HG03095 (cell line): ENCODE measurements around the gene GLG1.
A peak's percentile ranks its signal among the peaks of the same experiment; 100 is the strongest.
"Not testable (repeated sequence)": the region's sequence is repeated elsewhere in the genome, so short reads cannot be mapped to it uniquely, and the experiment has no call there.

Experiments used
- ATAC-seq: cut with Tn5 transposase; IDR thresholded peaks from one replicate; pipeline ENCODE4 v1.9.1; 2021; ENCODE audit warnings: moderate library complexity; ENCODE audit not compliant: unreplicated experiment

The GLG1 gene

GRCh38 chr16:74606521-74607309, at the start of gene GLG1:
GLG1 (minus strand) TSS chr16:74607114; CDS start chr16:74607094, 20 bp downstream.
- peak; percentile 94 for ATAC-seq

DNA sequence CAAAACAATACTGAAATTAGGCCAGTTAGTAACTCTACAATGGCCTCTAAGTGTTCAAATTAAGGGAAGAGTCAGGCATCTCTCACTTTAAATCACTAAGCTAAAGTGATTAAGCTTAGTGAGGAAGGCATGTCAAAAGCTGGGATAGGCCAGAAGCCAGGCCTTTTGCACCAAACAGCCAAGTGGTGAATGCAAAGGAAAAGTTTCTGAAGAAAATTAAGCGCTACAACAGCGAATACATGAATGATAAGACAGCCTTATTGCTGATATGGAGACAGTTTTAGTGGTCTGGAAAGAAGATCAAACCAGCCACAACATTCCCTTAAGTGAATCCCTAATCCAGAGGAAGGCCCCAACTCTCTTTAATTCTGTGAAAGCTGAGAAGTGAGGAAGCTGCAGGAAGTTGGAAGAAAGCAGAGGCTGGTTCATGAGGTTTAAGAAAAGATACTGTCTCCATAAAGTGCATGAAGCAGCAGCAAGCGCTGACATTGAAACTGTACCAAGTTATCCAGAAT, 47.7 kb upstream of the GLG1 start:
- no peak for ATAC-seq

DNA sequence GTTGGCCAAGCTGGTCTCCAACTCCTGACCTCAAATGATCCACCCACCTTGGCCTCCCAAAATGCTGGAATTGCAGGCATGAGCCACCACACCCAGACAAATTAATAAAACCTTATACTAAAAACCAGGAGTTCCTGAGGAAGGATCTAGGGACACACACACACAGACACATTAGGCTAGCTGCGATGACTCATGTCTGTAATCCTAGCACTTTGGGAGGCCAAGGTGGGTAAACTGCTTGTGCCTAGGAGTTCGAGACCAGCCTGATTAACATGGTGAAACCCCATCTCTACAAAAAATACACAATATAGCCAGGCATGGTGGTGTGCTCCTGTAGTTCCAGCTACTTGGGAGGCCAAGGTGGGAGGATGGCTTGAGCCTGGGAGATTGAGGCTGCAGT, 46.0 kb upstream of the GLG1 start:
- ATAC-seq = not testable (repeated sequence)

DNA sequence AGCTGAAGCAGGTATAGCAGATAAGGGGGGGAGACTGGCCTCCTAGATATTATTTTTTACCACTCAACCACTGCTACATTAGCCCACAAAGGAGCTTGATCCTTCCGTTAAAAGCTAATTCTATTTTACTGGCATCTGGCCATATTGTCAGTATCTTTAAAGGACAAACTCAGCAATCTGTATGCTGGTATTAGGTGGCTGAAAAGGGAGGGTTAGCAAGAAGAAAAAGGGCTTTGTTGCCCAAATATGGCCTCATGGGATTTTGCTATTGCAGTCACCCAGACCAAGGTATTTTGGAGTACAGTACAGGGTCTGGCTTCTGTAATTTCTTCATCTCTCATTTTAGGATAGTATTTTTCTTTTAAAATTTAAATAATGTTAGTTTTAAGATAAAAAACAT, 45.3 kb upstream of the GLG1 start:
- ATAC-seq = no peak

DNA sequence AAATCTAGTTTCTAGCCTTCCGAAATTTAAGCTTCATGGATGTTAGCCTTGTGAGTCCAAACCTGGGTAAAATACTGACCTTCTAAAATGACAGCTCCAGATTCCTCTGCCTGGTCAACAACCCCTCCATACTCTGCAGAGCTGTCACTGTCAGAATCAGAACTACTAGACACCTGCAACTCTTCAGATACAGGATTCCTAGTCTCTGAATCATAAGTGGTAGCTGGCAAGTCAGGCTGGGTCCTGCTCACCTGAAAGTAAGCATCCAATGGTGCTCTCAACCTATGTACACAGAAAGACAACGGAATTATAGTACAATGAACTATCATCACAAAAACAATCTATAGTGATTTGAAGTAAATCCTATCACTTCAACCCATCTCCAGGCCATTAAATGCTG, 44.9 kb upstream of the GLG1 start:
- no peak for ATAC-seq

- ATAC-seq = no peak
These were observed 44.2 kb upstream of the GLG1 start for GRCh38 chr16:74650966-74651567.

DNA sequence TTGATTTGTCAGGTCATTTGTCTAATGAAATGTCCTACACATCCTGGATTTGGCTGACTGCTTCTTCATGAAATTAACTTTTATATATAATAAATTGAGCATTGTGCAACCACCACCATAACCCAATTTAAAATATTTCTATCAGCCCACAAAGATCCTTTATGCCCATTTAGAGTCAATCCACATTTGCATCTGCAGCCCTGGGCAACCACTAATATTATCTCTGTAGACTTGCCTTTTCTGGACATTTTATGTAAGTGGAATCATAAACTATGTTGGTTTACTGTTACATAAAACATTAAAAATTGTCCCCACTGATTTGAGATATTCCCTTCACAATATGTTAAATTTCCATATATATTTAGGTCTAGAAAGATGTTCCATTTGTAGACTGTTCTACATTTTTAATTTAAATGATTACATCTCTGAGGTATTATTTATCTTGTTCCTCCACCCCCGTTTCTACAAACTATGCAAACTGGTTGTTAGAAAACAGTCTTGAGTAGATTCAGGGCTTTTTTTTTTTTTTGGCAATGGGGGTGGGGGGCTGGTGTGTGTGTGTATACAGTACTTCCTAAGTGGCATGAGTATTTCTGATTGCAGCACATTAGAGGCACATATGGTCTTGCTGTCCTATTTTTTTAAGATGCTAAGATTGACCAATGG, 43.1 kb upstream of the GLG1 start:
- ATAC-seq = no peak

DNA sequence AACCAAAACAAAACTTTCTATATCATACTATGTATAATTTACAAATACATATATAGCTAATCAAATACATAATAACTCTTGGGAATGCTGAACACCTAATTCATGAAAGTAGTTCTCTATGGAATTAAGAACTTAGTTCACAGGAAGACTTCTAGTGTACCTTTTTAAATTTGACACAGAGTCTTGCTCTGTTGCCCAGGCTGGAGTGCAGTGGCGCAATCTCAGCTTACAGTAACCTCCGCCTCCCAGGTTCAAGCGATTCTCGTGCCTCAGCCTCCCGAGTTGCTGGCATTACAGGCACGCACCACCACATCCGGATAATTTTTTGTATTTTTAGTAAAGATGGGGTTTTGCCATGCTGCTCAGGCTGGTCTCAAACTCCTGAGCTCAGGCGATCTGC, 35.1 kb upstream of the GLG1 start:
- no peak for ATAC-seq

- no peak for ATAC-seq
These were observed 31.0 kb upstream of the GLG1 start for GRCh38 chr16:74637742-74638453.

- ATAC-seq = no peak
These were observed 28.4 kb upstream of the GLG1 start for GRCh38 chr16:74635303-74635702.

GRCh38 chr16:74633686-74634085, 26.8 kb upstream of the GLG1 start:
- ATAC-seq = no peak

DNA sequence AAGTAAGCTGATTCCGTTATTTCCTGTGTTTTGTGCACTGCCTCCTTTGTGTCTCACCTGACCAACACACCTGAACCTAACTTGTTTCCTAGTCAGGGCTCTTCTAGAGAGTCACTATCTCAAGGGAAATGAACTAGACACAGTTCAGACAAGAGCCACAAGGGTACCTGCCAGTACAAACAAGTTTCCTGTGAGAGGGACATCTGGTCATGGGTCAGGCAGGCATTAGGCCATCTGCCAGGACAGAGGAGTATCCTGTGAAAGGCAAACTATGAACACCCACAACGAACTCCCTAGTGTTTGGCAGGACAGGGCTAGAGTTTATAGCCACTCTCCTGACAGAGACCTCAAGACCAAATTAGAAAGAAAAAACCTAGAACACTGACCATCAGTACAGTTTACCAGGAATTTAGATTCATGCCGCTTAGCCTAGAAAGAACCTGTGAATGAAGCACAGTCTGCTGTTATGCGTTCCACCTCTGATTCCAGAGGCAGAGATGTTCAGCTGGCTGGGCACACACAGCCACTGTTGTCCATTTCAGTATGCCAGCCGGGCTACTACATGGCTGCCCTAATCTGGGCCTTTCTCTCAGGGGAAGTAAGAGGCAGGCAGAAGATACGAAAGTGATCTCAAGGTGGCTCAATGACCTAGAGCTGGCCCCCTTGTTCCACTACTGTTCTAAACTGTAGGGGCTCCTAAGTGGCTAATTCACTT, 20.7 kb upstream of the GLG1 start:
- ATAC-seq = no peak

GRCh38 chr16:74626741-74627416, 20.0 kb upstream of the GLG1 start:
- peak; percentile 47 for ATAC-seq

DNA sequence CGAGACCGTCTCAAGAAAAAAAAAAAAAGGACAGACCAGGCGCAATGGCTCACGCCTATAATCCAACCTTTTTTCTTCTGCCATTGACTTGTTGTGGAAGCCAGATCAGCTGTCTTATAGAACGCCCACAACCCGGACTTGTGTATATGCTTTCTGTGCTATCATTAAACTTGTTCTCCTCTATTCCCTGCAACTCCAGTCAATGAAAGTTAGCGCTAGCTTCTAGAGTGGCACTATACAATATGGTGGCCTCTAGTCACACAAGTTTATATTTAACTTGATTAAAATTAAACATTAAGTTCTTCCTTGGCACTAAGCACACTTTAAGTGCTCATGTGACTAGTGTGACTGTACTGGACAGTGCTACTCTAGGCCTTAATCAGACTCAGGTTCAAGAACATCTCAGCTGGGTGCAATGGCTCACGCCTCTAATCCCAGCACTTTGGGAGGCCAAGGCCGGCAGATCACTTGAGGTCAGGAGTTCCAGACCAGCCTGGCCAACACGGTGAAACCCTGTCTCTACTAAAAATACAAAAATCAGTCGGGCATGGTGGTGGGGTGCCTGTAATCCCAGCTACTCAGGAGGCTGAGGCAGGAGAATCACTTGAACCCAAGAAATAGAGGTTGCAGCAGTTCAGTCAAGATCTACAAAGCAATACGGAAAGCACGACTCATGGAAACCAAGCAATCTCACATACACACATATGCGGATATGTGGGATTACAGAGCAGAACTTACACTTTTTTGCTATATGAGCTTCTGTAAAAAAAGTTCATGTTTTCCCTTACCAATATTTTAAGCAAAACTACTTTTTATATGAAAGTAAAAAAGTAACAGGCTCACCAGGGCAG, 18.8 kb upstream of the GLG1 start:
- no peak for ATAC-seq

- no peak for ATAC-seq
These were observed 16.9 kb upstream of the GLG1 start for GRCh38 chr16:74623839-74624235.

GRCh38 chr16:74623214-74623838, 16.4 kb upstream of the GLG1 start:
- no peak for ATAC-seq

- ATAC-seq = no peak
These were observed 15.1 kb upstream of the GLG1 start for GRCh38 chr16:74622005-74622404.

- no peak for ATAC-seq
These were observed 10.4 kb upstream of the GLG1 start for GRCh38 chr16:74617206-74617788.
